Fibroblast of lung (primary cell): ENCODE measurements around the gene STARD5.

Experiments used
- CTCF ChIP-seq, 2 donors: IDR thresholded peaks in 1 of 2; conservative IDR thresholded peaks in 1 of 2; 1 replicate in 1 of 2; 2 replicates in 1 of 2; pipeline ENCODE4 v1.5.1; 2011 to 2012; ENCODE audit warnings: low read length in 2 of 2, control low read depth in 1 of 2, inconsistent platforms in 1 of 2, low read depth in 1 of 2, mild to moderate bottlenecking in 1 of 2
- EZH2 ChIP-seq: IDR thresholded peaks from 2 replicates; pipeline ENCODE4 v1.5.1; 2012; ENCODE audit warnings: low read length, control low read depth, mild to moderate bottlenecking; ENCODE audit errors: missing control alignments

DNA sequence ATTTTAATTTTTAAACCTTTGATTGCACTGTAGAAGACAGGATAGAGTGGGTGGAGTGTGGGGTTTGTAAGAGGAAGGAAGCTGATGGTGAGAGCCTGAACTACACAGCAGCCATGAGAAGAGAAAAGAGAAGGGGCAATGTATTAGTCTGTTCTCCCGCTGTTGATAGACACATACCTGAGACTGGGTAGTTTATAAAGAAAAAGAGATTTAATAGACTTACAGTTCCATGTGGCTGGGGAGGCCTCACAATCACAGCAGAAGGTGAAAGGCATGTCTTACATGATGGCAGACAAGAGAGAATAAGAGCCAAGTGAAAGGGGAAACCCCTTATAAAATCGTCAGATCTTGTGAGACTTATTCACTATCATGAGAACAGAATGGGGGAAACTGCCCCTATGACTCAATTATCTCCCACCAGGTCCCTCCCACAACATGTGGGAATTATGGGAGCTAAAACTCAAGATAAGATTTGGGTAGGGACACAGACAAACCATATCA lies 37.3 kb downstream of the STARD5 start:
- TF ChIP-seq CTCF (conservative IDR thresholded peaks at IDR 0.05 in 1 of 2, IDR thresholded peaks at IDR 0.05 in 1 of 2; ENCODE audit: low read depth in 1 of 2, low read length in 2 of 2) (no peak), EZH2 (no peak)
